ENCODE results near the gene HCAR1. TPM values are rescaled to one million over a fixed set of nuclear protein-coding genes. Genes with fewer than 3 reads are reported as not detected.

HCAR1 gene
- total RNA-seq, 1 donor from 2014 or later, result 0.52 TPM

GRCh38 chr12:122743895-122744525 is 13.4 kb upstream of the HCAR1 start:
- Histone ChIP-seq H3K27ac (ENCODE audit: low read depth, low read length) (no peak overlapping the region), H3K4me1 (ENCODE audit: control insufficient read depth in 3 of 3, insufficient read depth in 3 of 3, low read length in 3 of 3) (no peaks in the 10 kb centered on the region), H3K9ac (ENCODE audit: low read depth in 1 of 3, low read length in 3 of 3) (no peak overlapping the region), H3K36me3 (ENCODE audit: control insufficient read depth in 3 of 3, insufficient read depth in 3 of 3, low read length in 3 of 3) (no peaks in the 10 kb centered on the region), H3K4me3 (ENCODE audit: low read length in 3 of 3) (no peak overlapping the region), H3K9me3 (ENCODE audit: control insufficient read depth in 3 of 3, low read length in 3 of 3) (no peaks in the 10 kb centered on the region), H3K27me3 (ENCODE audit: control insufficient read depth in 3 of 3, insufficient read depth in 3 of 3, low read length in 3 of 3) (no peaks in the 10 kb centered on the region)

- H3K4me3 ChIP-seq (ENCODE audit: low read length in 3 of 3), result no peak overlapping the region
Observed at GRCh38 chr12:122740351-122740750, 9.7 kb upstream of the HCAR1 start.

GRCh38 chr12:122738571-122738970 is 7.9 kb upstream of the HCAR1 start:
- Histone ChIP-seq H3K27ac (ENCODE audit: low read depth, low read length) (no peak overlapping the region), H3K4me3 (ENCODE audit: low read length in 3 of 3) (no peak overlapping the region), H3K36me3 (ENCODE audit: control insufficient read depth in 3 of 3, insufficient read depth in 3 of 3, low read length in 3 of 3) (no peaks in the 10 kb centered on the region), H3K27me3 (ENCODE audit: control insufficient read depth in 3 of 3, insufficient read depth in 3 of 3, low read length in 3 of 3) (no peaks in the 10 kb centered on the region), H3K4me1 (ENCODE audit: control insufficient read depth in 3 of 3, insufficient read depth in 3 of 3, low read length in 3 of 3) (no peaks in the 10 kb centered on the region), H3K9me3 (ENCODE audit: control insufficient read depth in 3 of 3, low read length in 3 of 3) (no peaks in the 10 kb centered on the region), H3K9ac (ENCODE audit: low read depth in 1 of 3, low read length in 3 of 3) (no peak overlapping the region)

More at GRCh38 chr12:122740351-122740750, 9.7 kb upstream of the HCAR1 start:
- H3K27me3 ChIP-seq (ENCODE audit: control insufficient read depth in 3 of 3, insufficient read depth in 3 of 3, low read length in 3 of 3), result no peaks in the 10 kb centered on the region
- no peak overlapping the region for H3K27ac ChIP-seq (ENCODE audit: low read depth, low read length)
- H3K4me1 ChIP-seq (ENCODE audit: control insufficient read depth in 3 of 3, insufficient read depth in 3 of 3, low read length in 3 of 3), result no peaks in the 10 kb centered on the region
- H3K36me3 ChIP-seq (ENCODE audit: control insufficient read depth in 3 of 3, insufficient read depth in 3 of 3, low read length in 3 of 3), result no peaks in the 10 kb centered on the region
- H3K9ac ChIP-seq (ENCODE audit: low read depth in 1 of 3, low read length in 3 of 3), result no peak overlapping the region
- H3K9me3 ChIP-seq (ENCODE audit: control insufficient read depth in 3 of 3, low read length in 3 of 3), result no peaks in the 10 kb centered on the region

GRCh38 chr12:122732611-122733010 is 2.0 kb upstream of the HCAR1 start:
- Histone ChIP-seq H3K27ac (ENCODE audit: low read depth, low read length) (no peak overlapping the region), H3K27me3 (ENCODE audit: control insufficient read depth in 3 of 3, insufficient read depth in 3 of 3, low read length in 3 of 3) (peaks cover 3 to 11% (median 10%) of the 10 kb centered on the region in 3 donors), H3K4me3 (ENCODE audit: low read length in 3 of 3) (no peak overlapping the region), H3K9me3 (ENCODE audit: control insufficient read depth in 3 of 3, low read length in 3 of 3) (no peaks in the 10 kb centered on the region), H3K4me1 (ENCODE audit: control insufficient read depth in 3 of 3, insufficient read depth in 3 of 3, low read length in 3 of 3) (peaks cover 0 to 4% (median 0%) of the 10 kb centered on the region in 3 donors), H3K9ac (ENCODE audit: low read depth in 1 of 3, low read length in 3 of 3) (no peak overlapping the region), H3K36me3 (ENCODE audit: control insufficient read depth in 3 of 3, insufficient read depth in 3 of 3, low read length in 3 of 3) (no peaks in the 10 kb centered on the region)

DNA sequence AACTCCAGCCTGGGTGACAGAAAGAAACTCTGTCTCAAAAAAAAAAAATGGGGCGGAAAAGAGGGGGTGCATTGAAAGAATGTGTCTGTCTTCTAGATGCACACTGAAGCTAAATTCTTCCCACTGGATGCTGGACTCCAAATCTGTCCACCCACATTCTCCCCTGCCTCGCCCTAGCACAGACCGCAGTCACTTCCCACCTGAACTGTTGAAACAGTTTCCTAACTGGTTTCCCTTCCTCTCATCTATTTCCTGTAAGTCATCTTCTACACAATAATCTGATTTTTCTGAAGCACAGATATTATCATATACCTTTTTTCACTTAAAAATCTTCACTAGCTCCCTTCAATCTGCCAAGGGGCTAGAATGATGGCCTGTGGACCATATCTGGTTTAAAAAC is 1.5 kb upstream of the HCAR1 start:
- H3K9ac ChIP-seq (ENCODE audit: low read depth in 1 of 3, low read length in 3 of 3), result no peak overlapping the region
- no peak overlapping the region for H3K27ac ChIP-seq (ENCODE audit: low read depth, low read length)
- H3K9me3 ChIP-seq (ENCODE audit: control insufficient read depth in 3 of 3, low read length in 3 of 3), result no peaks in the 10 kb centered on the region
- H3K27me3 ChIP-seq (ENCODE audit: control insufficient read depth in 3 of 3, insufficient read depth in 3 of 3, low read length in 3 of 3), result peaks cover 3 to 11% (median 10%) of the 10 kb centered on the region in 3 donors
- no peak overlapping the region for H3K4me3 ChIP-seq (ENCODE audit: low read length in 3 of 3)
- no peaks in the 10 kb centered on the region for H3K36me3 ChIP-seq (ENCODE audit: control insufficient read depth in 3 of 3, insufficient read depth in 3 of 3, low read length in 3 of 3)
- H3K4me1 ChIP-seq (ENCODE audit: control insufficient read depth in 3 of 3, insufficient read depth in 3 of 3, low read length in 3 of 3), result peaks cover 0 to 4% (median 0%) of the 10 kb centered on the region in 3 donors

DNA sequence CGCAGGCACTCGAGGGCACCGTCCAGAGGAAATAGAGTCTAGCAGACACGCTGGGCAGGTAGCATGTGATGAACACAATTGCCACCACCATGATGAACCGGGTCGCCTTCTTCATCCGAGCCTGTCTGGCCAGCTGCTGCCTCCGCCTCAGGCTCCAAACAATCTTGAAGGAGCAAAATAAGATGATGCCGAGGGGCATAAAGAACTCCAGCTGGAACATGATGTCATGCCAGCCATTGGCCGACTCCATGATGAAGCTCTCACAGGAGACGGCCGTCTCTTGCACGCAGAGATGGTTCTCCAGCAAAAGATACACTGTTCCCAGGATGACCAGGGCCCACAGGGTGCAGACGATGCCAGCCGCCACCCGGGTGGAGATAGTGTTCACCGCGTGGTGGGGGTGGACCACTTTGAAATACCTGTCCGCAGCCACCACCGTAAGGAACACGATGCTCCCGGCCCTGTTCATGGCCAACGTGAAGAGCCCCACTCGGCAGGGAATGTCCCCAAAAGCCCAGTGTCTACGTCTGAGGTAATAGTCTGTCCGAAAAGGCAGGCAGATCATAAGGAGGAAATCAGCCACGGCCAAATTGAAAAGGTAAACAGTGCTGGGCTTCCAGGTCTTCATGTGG is 945 bp downstream of the HCAR1 start:
- H3K4me1 ChIP-seq (ENCODE audit: control insufficient read depth in 3 of 3, insufficient read depth in 3 of 3, low read length in 3 of 3), result peaks cover 0 to 4% (median 0%) of the 10 kb centered on the region in 3 donors
- no peak overlapping the region for H3K9ac ChIP-seq (ENCODE audit: low read depth in 1 of 3, low read length in 3 of 3)
- H3K36me3 ChIP-seq (ENCODE audit: control insufficient read depth in 3 of 3, insufficient read depth in 3 of 3, low read length in 3 of 3), result no peaks in the 10 kb centered on the region
- H3K27me3 ChIP-seq (ENCODE audit: control insufficient read depth in 3 of 3, insufficient read depth in 3 of 3, low read length in 3 of 3), result peaks cover 3 to 11% (median 10%) of the 10 kb centered on the region in 3 donors
- no peak overlapping the region for H3K4me3 ChIP-seq (ENCODE audit: low read length in 3 of 3)
- no peak overlapping the region for H3K27ac ChIP-seq (ENCODE audit: low read depth, low read length)
- no peaks in the 10 kb centered on the region for H3K9me3 ChIP-seq (ENCODE audit: control insufficient read depth in 3 of 3, low read length in 3 of 3)

GRCh38 chr12:122726080-122726558 is 4.5 kb downstream of the HCAR1 start:
- Histone ChIP-seq H3K27ac (ENCODE audit: low read depth, low read length) (no peak overlapping the region), H3K4me1 (ENCODE audit: control insufficient read depth in 3 of 3, insufficient read depth in 3 of 3, low read length in 3 of 3) (peaks cover 0 to 4% (median 0%) of the 10 kb centered on the region in 3 donors)

DNA sequence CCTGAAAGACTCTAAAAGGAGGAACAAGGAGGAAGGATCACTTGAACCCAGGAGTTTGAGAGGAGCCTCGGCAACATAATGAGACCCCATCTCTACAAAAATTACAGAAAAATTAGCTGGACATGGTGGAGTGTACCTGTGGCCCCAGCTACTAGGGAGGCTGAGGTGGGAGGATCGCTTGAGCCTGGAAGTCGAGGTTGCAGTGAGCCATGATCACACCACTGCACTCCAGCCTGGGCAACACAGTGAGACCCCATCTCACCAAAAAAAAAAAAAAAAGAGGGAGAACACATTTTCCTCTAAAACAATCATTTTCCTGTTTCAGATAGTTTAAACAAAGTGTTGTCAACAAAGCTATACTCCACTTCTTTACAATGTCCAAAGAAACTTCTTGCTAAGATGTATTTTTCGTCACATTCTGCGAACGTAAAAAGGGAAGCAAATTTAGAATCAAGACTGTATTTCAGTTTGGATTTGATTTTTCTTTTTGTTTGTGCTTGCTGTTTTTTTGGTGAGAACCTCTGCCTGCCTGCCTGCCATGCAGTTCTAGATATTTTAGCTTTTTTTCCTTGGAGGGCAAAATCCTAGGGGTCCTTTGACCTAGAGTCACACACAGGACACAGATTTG is 5.1 kb downstream of the HCAR1 start:
- Histone ChIP-seq H3K27ac (ENCODE audit: low read depth, low read length) (no peak overlapping the region), H3K9ac (ENCODE audit: low read depth in 1 of 3, low read length in 3 of 3) (no peak overlapping the region)

More at GRCh38 chr12:122726080-122726558, 4.5 kb downstream of the HCAR1 start:
- Histone ChIP-seq H3K36me3 (ENCODE audit: control insufficient read depth in 3 of 3, insufficient read depth in 3 of 3, low read length in 3 of 3) (no peaks in the 10 kb centered on the region), H3K4me3 (ENCODE audit: low read length in 3 of 3) (no peak overlapping the region), H3K9ac (ENCODE audit: low read depth in 1 of 3, low read length in 3 of 3) (no peak overlapping the region), H3K9me3 (ENCODE audit: control insufficient read depth in 3 of 3, low read length in 3 of 3) (no peaks in the 10 kb centered on the region), H3K27me3 (ENCODE audit: control insufficient read depth in 3 of 3, insufficient read depth in 3 of 3, low read length in 3 of 3) (peaks cover 3 to 15% (median 10%) of the 10 kb centered on the region in 3 donors)

GRCh38 chr12:122724641-122725243 is 5.9 kb downstream of the HCAR1 start:
- no peaks in the 10 kb centered on the region for H3K9me3 ChIP-seq (ENCODE audit: control insufficient read depth in 3 of 3, low read length in 3 of 3)
- H3K27me3 ChIP-seq (ENCODE audit: control insufficient read depth in 3 of 3, insufficient read depth in 3 of 3, low read length in 3 of 3), result peaks cover 1 to 8% (median 2%) of the 10 kb centered on the region in 3 donors
- no peak overlapping the region for H3K4me3 ChIP-seq (ENCODE audit: low read length in 3 of 3)
- no peak overlapping the region for H3K27ac ChIP-seq (ENCODE audit: low read depth, low read length)
- no peaks in the 10 kb centered on the region for H3K36me3 ChIP-seq (ENCODE audit: control insufficient read depth in 3 of 3, insufficient read depth in 3 of 3, low read length in 3 of 3)
- H3K4me1 ChIP-seq (ENCODE audit: control insufficient read depth in 3 of 3, insufficient read depth in 3 of 3, low read length in 3 of 3), result no peaks in the 10 kb centered on the region
- no peak overlapping the region for H3K9ac ChIP-seq (ENCODE audit: low read depth in 1 of 3, low read length in 3 of 3)

More for the DNA sequence above, 5.1 kb downstream of the HCAR1 start:
- H3K4me1 ChIP-seq (ENCODE audit: control insufficient read depth in 3 of 3, insufficient read depth in 3 of 3, low read length in 3 of 3), result peaks cover 0 to 4% (median 0%) of the 10 kb centered on the region in 3 donors
- H3K27me3 ChIP-seq (ENCODE audit: control insufficient read depth in 3 of 3, insufficient read depth in 3 of 3, low read length in 3 of 3), result peaks cover 3 to 15% (median 10%) of the 10 kb centered on the region in 3 donors
- no peaks in the 10 kb centered on the region for H3K9me3 ChIP-seq (ENCODE audit: control insufficient read depth in 3 of 3, low read length in 3 of 3)
- no peaks in the 10 kb centered on the region for H3K36me3 ChIP-seq (ENCODE audit: control insufficient read depth in 3 of 3, insufficient read depth in 3 of 3, low read length in 3 of 3)
- no peak overlapping the region for H3K4me3 ChIP-seq (ENCODE audit: low read length in 3 of 3)

Measured in skeletal muscle tissue (tissue), 4 donors.